Natural killer cell (primary cell): Measurements from ENCODE around the gene SDHA. TPM values are rescaled to one million over a fixed set of nuclear protein-coding genes. Genes with fewer than 3 reads are reported as not detected.

Experiments
- ATAC-seq, 3 donors: fragments of 150-1000 bp in 2 of 3; fragments of 200-7000 bp in 1 of 3; cut with Tn5 transposase; 1 replicate in 1 of 3; 2 replicates in 2 of 3; pipeline ENCODE4 v1.10.0; 2021; ENCODE audit warnings: mild to moderate bottlenecking in 2 of 3, moderate library complexity in 2 of 3
- DNase-seq, 2 donors: peaks; one replicate each; pipeline versions ENCODE4 v3.0.0 to v3.0.0-alpha.2; 2013 to 2021; ENCODE audit warnings: mixed read lengths in 1 of 2
- H3K27ac ChIP-seq: one replicate; pipeline ENCODE4 v1.5.1; 2013; ENCODE audit warnings: mild to moderate bottlenecking, low read length
- H3K27me3 ChIP-seq: one replicate; pipeline ENCODE4 v1.6.1; 2013; ENCODE audit warnings: low read length; ENCODE audit not compliant: control insufficient read depth, insufficient read depth
- H3K36me3 ChIP-seq: one replicate; pipeline ENCODE4 v1.6.1; 2013; ENCODE audit warnings: low read length; ENCODE audit not compliant: control insufficient read depth, insufficient read depth
- H3K4me1 ChIP-seq: one replicate; pipeline ENCODE4 v1.6.1; 2013; ENCODE audit warnings: low read length; ENCODE audit not compliant: control insufficient read depth, insufficient read depth
- H3K4me3 ChIP-seq: one replicate; pipeline ENCODE4 v1.5.1; 2013; ENCODE audit warnings: low read length
- H3K9me3 ChIP-seq: one replicate; pipeline ENCODE4 v1.6.1; 2013; ENCODE audit warnings: low read length; ENCODE audit not compliant: control insufficient read depth, insufficient read depth
- H3K27ac Mint-ChIP-seq, 2 donors: one replicate each; pipeline ENCODE4 v1.8.0; 2022; ENCODE audit warnings: mild to moderate bottlenecking in 2 of 2, mixed read lengths in 2 of 2, moderate library complexity in 1 of 2
- H3K27me3 Mint-ChIP-seq, 2 donors: one replicate each; pipeline ENCODE4 v1.8.0; 2022; ENCODE audit warnings: low read depth in 2 of 2, mixed read lengths in 2 of 2
- H3K36me3 Mint-ChIP-seq: one replicate; pipeline ENCODE4 v1.8.0; 2022; ENCODE audit warnings: mixed read lengths
- H3K4me1 Mint-ChIP-seq, 2 donors: one replicate each; pipeline ENCODE4 v1.8.0; 2022; ENCODE audit warnings: mixed read lengths in 2 of 2
- H3K4me3 Mint-ChIP-seq: one replicate; pipeline ENCODE4 v1.8.0; 2022; ENCODE audit warnings: mild to moderate bottlenecking, moderate library complexity, mixed read lengths
- H3K9me3 Mint-ChIP-seq, 2 donors: one replicate each; pipeline ENCODE4 v1.8.0; 2022; ENCODE audit warnings: mixed read lengths in 2 of 2
- CTCF ChIP-seq: fragments of 200-600 bp; IDR thresholded peaks from one replicate; pipeline ENCODE4 v1.8.0; 2022; ENCODE audit warnings: antibody characterized with exemption
- WGBS: methylation state at CpG from one replicate; pipeline ENCODE4 v1.1.7; 2013; ENCODE audit warnings: missing lambda C conversion rate; ENCODE audit not compliant: insufficient coverage; 5-methylcytosine and 5-hydroxymethylcytosine counted together
- intact Hi-C: fragments of 100-400 bp; cut with micrococcal nuclease; formaldehyde crosslinking; loops from one replicate; pipeline ENCODE4 v1.14.2; 2022
- total RNA-seq, 4 donors: library from RNA; stranded (reverse); fragments of 120-200 nt in 1 of 4; gene quantifications; one replicate each; pipeline versions ENCODE4 v1.2.3 to v1.2.4, GENCODE V29; 2013 to 2022

The SDHA gene
- total RNA-seq, 3 donors from 2014 or later (not counting 1 experiment from before 2014, with no cell fraction given) = 173 to 183 (median 173) TPM

DNA sequence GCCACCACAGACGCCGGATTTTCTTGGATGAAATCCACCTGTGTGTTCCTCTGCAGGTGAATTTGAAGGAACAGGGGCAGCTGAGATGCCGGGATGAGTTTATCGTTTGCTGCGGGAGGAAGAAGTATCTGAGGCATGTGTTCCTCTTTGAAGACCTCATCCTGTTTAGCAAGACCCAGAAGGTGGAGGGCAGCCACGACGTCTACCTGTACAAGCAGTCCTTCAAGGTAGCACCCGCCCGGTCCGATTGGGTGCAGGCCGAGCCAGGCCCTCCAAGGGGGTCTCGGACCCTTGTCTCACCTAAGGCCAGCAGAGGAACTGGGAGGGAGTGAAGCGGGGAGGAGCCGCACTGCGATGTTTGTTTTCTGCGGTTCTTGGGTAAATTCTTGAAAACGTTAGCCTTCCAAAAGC is 45.3 kb upstream of the SDHA start:
- DNase-seq (no peak), ATAC-seq (no peak)
- Histone ChIP-seq H3K4me3 (no peak overlapping the region), H3K4me1 (no peaks in the 10 kb centered on the region), H3K9me3 (no peaks in the 10 kb centered on the region), H3K27me3 (no peaks in the 10 kb centered on the region), H3K36me3 (no peaks in the 10 kb centered on the region), H3K27ac (no peak overlapping the region)
- no peaks in the 10 kb centered on the region for H3K4me1 Mint-ChIP-seq
- no peaks in the 10 kb centered on the region for H3K36me3 Mint-ChIP-seq
- no peak for TF ChIP-seq CTCF
- H3K27ac Mint-ChIP-seq = no peak overlapping the region
- no peaks in the 10 kb centered on the region for H3K9me3 Mint-ChIP-seq
- H3K4me3 Mint-ChIP-seq = no peak overlapping the region
- WGBS = 82% methylated on average over 17 of the region's 17 CpGs
- H3K27me3 Mint-ChIP-seq = no peaks in the 10 kb centered on the region
- intact Hi-C loops = no loop called here

DNA sequence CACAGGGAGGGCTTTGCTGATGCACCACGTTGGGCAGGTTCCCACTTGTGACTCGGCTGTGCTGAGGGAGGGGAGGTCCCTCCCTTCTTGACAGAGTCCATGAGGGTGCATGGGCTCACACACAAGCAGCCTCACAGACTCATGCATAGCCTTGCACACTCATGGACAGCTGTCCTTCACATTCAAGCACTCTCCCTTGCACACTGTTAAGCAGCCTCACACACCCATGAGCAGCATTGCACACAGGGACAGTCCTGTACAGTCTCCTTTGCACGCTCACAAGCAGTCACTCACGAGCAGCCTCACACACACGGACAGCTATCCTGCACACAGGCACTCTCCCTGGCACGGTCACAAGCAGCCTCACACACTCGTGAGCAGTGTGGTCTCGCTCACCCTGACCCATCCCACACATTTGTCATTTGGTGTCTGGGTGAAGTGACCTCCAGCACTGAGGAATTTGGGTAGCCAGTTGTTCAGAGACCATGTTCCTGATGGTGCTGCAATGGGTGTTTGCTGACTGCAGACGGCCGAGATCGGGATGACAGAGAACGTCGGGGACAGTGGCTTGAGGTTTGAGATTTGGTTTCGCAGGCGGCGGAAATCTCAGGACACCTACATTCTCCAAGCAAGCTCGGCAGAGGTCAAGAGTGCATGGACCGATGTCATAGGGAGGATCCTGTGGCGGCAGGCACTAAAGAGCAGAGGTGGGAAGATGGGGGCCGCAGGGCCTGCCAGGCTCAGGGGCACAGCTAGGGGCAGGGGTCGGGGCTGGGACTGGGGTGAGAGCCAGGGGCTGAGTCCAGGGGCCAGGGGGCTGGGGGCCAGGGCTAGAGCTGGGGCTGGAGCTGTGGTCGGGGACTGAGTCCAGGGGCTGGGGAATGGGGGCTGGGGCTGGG is 44.5 kb upstream of the SDHA start:
- no peaks in the 10 kb centered on the region for H3K27me3 Mint-ChIP-seq
- H3K9me3 Mint-ChIP-seq = no peaks in the 10 kb centered on the region
- intact Hi-C loops = no loop called here
- H3K36me3 ChIP-seq = no peaks in the 10 kb centered on the region
- H3K4me1 ChIP-seq = no peaks in the 10 kb centered on the region
- H3K9me3 ChIP-seq = no peaks in the 10 kb centered on the region
- DNase-seq (no peak), ATAC-seq (peak in 1 of 3 donors; percentile 22)
- no peaks in the 10 kb centered on the region for H3K36me3 Mint-ChIP-seq
- no peak overlapping the region for H3K4me3 ChIP-seq
- no peak overlapping the region for H3K4me3 Mint-ChIP-seq
- H3K4me1 Mint-ChIP-seq = no peaks in the 10 kb centered on the region
- no peak for TF ChIP-seq CTCF
- whole genome bisulfite sequencing = 88% methylated on average over 22 of the region's 22 CpGs
- H3K27ac ChIP-seq = no peak overlapping the region
- no peaks in the 10 kb centered on the region for H3K27me3 ChIP-seq
- H3K27ac Mint-ChIP-seq = no peak overlapping the region

DNA sequence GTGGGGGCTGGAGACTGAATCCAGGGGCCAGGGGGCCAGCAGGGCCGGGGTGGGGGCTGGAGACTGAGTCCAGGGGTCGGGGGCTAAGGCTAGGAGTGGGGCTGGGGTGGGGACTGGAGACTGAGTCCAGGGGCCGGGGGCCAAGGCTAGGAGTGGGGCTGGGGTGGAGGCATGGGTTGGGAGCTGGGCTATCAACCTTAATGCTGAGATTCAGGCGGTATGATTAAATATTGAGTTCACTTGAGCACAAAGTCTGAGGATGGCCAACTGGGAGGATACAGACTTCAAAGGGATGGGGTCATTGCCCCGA is 43.9 kb upstream of the SDHA start:
- 84% methylated on average over 5 of the region's 5 CpGs for WGBS
- H3K4me1 ChIP-seq = no peaks in the 10 kb centered on the region
- H3K27me3 ChIP-seq = no peaks in the 10 kb centered on the region
- H3K4me3 ChIP-seq = no peak overlapping the region
- H3K27ac ChIP-seq = no peak overlapping the region
- H3K27ac Mint-ChIP-seq = no peak overlapping the region
- no peaks in the 10 kb centered on the region for H3K9me3 ChIP-seq
- DNase-seq (no peak), ATAC-seq (no peak)
- intact Hi-C loops = no loop called here
- no peaks in the 10 kb centered on the region for H3K36me3 Mint-ChIP-seq
- H3K4me3 Mint-ChIP-seq = no peak overlapping the region
- no peaks in the 10 kb centered on the region for H3K27me3 Mint-ChIP-seq
- no peaks in the 10 kb centered on the region for H3K36me3 ChIP-seq
- no peaks in the 10 kb centered on the region for H3K4me1 Mint-ChIP-seq
- no peak for TF ChIP-seq CTCF
- H3K9me3 Mint-ChIP-seq = no peaks in the 10 kb centered on the region
